Prostate gland (tissue), 2 donors: ENCODE measurements around the gene LCE4A. TPM values are rescaled to one million over a fixed set of nuclear protein-coding genes. Genes with fewer than 3 reads are reported as not detected.

ENCODE experiments used
- DNase-seq: peaks from one replicate; pipeline ENCODE4 v3.0.0-alpha.2; 2019; ENCODE audit warnings: low spot score
- H3K27ac ChIP-seq, 2 donors: fragments of 200-600 bp; sonication (generic); 2 replicates each; pipeline ENCODE4 v1.5.1; 2017 to 2019
- H3K27me3 ChIP-seq: fragments of 200-600 bp; sonication (generic); replicated peaks from 2 replicates; pipeline ENCODE4 v1.5.1; 2019; ENCODE audit not compliant: insufficient read depth
- H3K36me3 ChIP-seq, 2 donors: fragments of 200-600 bp; sonication (generic); 1 replicate in 1 of 2; 2 replicates in 1 of 2; pipeline versions ENCODE4 v1.5.1 to v1.8.1; 2017 to 2019
- H3K4me1 ChIP-seq: fragments of 200-600 bp; sonication (generic); replicated peaks from 2 replicates; pipeline ENCODE4 v1.5.1; 2019
- H3K4me3 ChIP-seq, 2 donors: fragments of 200-600 bp; sonication (generic); 2 replicates each; pipeline ENCODE4 v1.5.1; 2017 to 2019
- H3K9me3 ChIP-seq: fragments of 200-600 bp; sonication (generic); 2 replicates; pipeline ENCODE4 v1.5.1; 2017
- CTCF ChIP-seq, 4 experiments: fragments of 200-600 bp in 2 of 4; fragments of 450-650 bp in 2 of 4; sonication (generic) in 2 of 4; IDR thresholded peaks; 1 replicate in 3 of 4; 2 replicates in 1 of 4; pipeline ENCODE4 v1.5.1; 2016 to 2019; ENCODE audit warnings: antibody characterized with exemption in 4 of 4, mild to moderate bottlenecking in 2 of 4, moderate library complexity in 2 of 4
- POLR2A ChIP-seq: fragments of 450-650 bp; IDR thresholded peaks from one replicate; pipeline ENCODE4 v1.6.1; 2016; ENCODE audit warnings: antibody characterized with exemption, mild to moderate bottlenecking
- POLR2AphosphoS5 ChIP-seq: sonication (generic); formaldehyde crosslinking; IDR thresholded peaks from one replicate; pipeline ENCODE4 v1.6.1; 2017; ENCODE audit warnings: antibody characterized with exemption
- WGBS: methylation state at CpG from one replicate; pipeline ENCODE4 v1.1.5; 2018; 5-methylcytosine and 5-hydroxymethylcytosine counted together
- intact Hi-C: fragments of 100-400 bp; cut with DNase I; formaldehyde crosslinking; loops from one replicate; pipeline ENCODE4 v1.14.2; 2022
- total RNA-seq, 2 donors: library from RNA; depleted of rRNA; stranded (reverse); fragments of >200 nt; gene quantifications; one replicate each; pipeline ENCODE4 v1.1.0, GENCODE V29; 2016

Gene LCE4A
- total RNA-seq, 2 donors from 2014 or later: not detected

- H3K9me3 ChIP-seq: no peaks in the 10 kb centered on the region
- TF ChIP-seq POLR2A (no peak), POLR2AphosphoS5 (no peak), CTCF (IDR thresholded peaks at IDR 0.05) (no peak)
- no peak overlapping the region for H3K27ac ChIP-seq
- no peak overlapping the region for H3K4me3 ChIP-seq
- H3K4me1 ChIP-seq: no peaks in the 10 kb centered on the region
- no peak for DNase-seq
- intact Hi-C loops: no loop called here
- no peaks in the 10 kb centered on the region for H3K27me3 ChIP-seq
- no peaks in the 10 kb centered on the region for H3K36me3 ChIP-seq
- WGBS: 10% methylated on average over 1 of the region's 1 CpG
These were observed 27.7 kb downstream of the LCE4A start for GRCh38 chr1:152735648-152736047.

- no peak overlapping the region for H3K27ac ChIP-seq
- no peak overlapping the region for H3K4me3 ChIP-seq
- no peaks in the 10 kb centered on the region for H3K9me3 ChIP-seq
- no peaks in the 10 kb centered on the region for H3K36me3 ChIP-seq
- no peaks in the 10 kb centered on the region for H3K4me1 ChIP-seq
- no peaks in the 10 kb centered on the region for H3K27me3 ChIP-seq
- intact Hi-C loops: no loop called here
- no peak for DNase-seq
- 90% methylated on average over 5 of the region's 5 CpGs for WGBS
- TF ChIP-seq POLR2A (no peak), POLR2AphosphoS5 (no peak), CTCF (IDR thresholded peaks at IDR 0.05) (no peak)
These were observed 30.0 kb downstream of the LCE4A start for GRCh38 chr1:152737997-152738396.

GRCh38 chr1:152739841-152740240 is 31.9 kb downstream of the LCE4A start:
- Histone ChIP-seq H3K4me3 (no peak overlapping the region), H3K36me3 (no peaks in the 10 kb centered on the region), H3K4me1 (no peaks in the 10 kb centered on the region), H3K9me3 (no peaks in the 10 kb centered on the region), H3K27me3 (no peaks in the 10 kb centered on the region), H3K27ac (no peak overlapping the region)
- intact Hi-C loops: no loop called here
- TF ChIP-seq CTCF (IDR thresholded peaks at IDR 0.05) (no peak), POLR2AphosphoS5 (no peak), POLR2A (no peak)
- WGBS: 70% methylated on average over 3 of the region's 3 CpGs
- DNase-seq: no peak

GRCh38 chr1:152741656-152742055 is 33.7 kb downstream of the LCE4A start:
- Histone ChIP-seq H3K4me1 (no peaks in the 10 kb centered on the region), H3K27ac (no peak overlapping the region), H3K4me3 (no peak overlapping the region), H3K9me3 (no peaks in the 10 kb centered on the region), H3K27me3 (no peaks in the 10 kb centered on the region), H3K36me3 (no peaks in the 10 kb centered on the region)
- intact Hi-C loops: no loop called here
- no peak for DNase-seq
- TF ChIP-seq POLR2AphosphoS5: no peak
- no peak for TF ChIP-seq CTCF (IDR thresholded peaks at IDR 0.05)
- TF ChIP-seq POLR2A: no peak

DNA sequence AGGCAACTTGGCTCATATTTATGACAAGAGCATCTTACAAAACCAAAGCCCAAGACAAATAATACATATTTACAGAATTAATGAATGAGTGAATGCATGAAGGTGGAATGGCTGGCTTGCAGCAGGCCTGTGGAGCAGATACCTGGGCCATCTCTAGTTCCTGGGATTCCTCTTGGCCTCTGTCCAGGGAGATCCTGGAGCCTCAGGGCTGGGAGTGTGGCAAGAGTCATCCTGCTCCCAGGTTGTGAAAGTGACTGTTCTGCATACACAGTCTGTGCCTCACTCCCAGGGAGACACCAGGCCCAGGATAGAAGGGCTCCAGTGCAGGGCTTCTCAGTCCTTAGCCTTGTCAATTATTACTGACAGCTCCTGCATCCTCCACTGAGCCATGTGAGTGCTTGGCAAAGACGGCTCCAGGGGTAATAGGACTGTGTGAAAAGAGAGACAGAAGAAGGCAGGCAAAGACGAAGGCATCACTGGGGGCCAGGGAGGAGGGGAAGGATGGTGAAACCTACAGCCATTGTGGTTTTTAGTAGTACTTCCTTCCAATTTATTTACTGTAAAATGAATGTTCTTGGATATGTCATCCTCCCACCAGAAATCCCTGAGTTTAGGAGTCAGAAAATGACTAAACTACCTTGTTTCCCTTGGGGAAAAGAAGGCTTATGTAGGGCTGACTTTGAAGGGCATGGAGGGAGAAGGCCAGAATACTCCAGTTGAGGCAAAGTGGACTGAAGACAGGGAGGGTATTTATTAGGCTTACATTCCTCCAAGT is 35.6 kb downstream of the LCE4A start:
- DNase-seq: no peak

More for the DNA sequence above, 35.6 kb downstream of the LCE4A start:
- WGBS: 58% methylated on average over 2 of the region's 2 CpGs
- Histone ChIP-seq H3K9me3 (no peaks in the 10 kb centered on the region), H3K4me3 (no peak overlapping the region), H3K27me3 (no peaks in the 10 kb centered on the region), H3K36me3 (no peaks in the 10 kb centered on the region), H3K27ac (no peak overlapping the region), H3K4me1 (no peaks in the 10 kb centered on the region)
- TF ChIP-seq POLR2A (no peak), POLR2AphosphoS5 (no peak), CTCF (IDR thresholded peaks at IDR 0.05) (no peak)
- intact Hi-C loops: no loop called here
